Measurements from ENCODE around the gene USB1.
"Not testable (repeated sequence)": the region's sequence is repeated elsewhere in the genome, so short reads cannot be mapped to it uniquely, and the experiment has no call there.

The USB1 gene

DNA sequence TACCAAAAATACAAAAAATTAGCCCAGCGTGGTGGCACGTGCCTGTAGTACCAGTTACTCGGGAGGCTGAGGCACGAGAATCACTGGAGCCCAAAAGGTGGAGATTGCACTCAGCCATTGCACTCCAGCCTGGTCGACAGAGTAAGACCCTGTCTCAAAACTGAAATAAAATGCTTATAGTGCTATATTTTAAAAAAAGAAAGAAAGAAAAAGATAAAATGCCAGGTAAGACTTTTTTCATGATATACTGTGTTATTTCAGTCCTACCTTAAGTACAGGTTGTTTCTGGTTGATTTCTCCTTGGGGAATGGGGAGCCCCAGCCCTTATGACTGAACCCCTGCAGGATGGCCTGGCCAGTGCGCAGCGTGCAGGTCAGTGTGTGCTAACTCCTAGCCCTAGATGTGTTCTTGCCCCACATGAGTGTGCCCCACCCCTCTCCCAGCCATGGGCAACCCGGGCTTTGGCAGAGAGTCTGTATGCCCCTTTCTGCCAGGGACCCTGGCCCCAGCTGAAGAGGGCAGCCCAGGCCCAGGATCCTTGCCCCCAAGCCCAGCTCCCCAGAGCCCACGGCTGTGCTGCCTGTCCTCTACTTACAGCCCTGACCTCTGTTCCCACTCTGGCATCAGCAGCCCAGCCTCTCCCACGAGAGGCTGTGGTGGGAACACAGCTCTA is 31.6 kb upstream of the USB1 start:
- no peak for DNase-seq

DNA sequence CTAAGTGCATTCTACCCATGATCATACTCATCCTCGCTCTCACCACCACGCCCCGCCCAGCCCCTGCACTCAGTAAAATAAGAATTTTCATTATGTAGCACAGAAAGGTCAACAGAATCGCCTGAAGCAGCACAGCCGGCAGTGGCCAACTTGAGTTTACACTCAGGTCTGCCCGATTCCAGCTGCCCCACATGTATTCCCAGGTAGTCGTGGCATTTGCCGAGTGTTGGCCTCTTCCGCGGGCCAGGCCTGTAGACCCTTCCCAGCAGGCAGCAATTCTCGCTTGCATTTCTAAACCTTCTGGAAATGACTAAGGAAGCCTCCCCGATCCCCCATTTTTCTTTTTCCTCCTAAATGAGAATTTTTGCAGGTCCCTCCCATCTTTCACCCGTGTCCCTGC is 30.9 kb upstream of the USB1 start:
- no peak for DNase-seq

GRCh38 chr16:57970970-57971369 is 30.2 kb upstream of the USB1 start, which contains the start of gene CNGB1:
Gene CNGB1, minus strand, starts transcription at chr16:57971128. Its CDS starts 3,842 bp downstream, at chr16:57967286.
- no peak for DNase-seq

GRCh38 chr16:57971848-57972247 is 29.4 kb upstream of the USB1 start:
- no peak for DNase-seq

DNA sequence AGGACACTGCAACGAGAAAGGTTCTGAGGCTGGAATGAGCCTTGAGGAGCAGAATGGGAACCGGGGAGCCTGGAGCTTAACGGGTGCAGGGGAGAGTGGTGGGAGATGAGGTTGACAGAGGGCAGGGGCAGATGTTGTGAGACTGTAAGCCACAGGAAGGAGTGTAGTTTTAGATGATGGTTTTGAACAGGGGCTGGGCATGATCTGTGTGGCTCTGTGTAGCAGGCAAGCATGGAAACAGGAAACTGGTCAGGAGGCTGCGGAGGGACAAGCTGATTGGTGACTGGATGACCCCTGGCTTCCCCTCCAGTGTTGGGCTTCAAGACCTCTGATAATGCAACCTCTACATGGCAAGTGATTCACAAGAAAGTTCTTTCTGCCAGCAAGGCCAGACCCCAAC is 28.9 kb upstream of the USB1 start:
- no peak for DNase-seq

- DNase-seq, result peak in 33 of 51 donors; percentile 10 to 76 (median 38)
Measured at GRCh38 chr16:57976331-57976796, 24.8 kb upstream of the USB1 start.

DNA sequence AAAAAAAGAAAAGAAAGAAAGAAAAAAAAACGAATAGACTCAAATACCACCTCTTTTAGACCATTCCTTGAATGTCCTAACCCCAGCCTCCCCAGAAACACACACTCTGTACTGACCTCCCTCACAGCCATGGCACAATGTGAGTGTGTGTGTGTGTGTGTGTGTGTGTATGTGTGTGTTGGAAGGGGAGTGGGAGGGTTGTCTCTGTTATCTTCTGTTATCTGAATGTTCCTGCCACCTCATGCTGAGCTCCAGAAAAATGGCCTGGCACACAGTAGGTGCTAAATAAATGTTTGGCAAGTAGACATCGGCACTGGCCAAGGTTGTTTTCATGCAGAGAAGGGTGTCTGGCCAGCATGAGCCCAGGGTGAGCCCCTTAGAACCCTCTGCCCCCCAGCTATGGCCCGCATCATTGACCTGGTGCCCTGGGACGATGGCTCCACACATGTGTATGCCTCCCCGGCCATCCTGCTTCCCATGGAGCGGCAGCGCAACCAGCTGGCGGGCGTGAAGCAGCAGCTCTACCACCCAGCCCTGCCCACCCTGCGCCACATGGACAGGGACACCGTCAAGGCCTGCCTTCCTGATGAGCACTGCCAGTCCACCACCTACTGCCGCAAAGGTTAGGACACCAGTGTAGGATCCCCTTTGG is 23.7 kb upstream of the USB1 start:
- no peak for DNase-seq

DNA sequence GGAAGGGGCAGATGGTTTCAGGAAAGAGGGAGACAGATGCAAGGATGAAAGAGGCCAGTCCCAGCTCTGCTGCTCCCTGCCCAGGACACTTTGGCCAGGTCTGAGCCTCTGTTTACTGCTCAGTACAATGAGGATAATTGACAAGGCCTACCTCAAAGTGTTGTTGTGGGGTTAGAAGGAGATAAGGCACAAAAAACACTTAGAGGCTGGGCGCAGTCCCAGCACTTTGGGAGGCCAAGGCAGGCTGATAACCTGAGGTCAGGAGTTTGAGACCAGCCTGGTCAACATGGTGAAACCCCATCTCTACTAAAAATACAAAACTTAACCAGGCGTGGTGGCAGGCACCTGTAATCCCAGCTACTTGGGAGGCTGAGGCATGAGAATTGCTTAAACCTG is 23.1 kb upstream of the USB1 start:
- DNase-seq, result not testable (repeated sequence)

- no peak for DNase-seq
Measured at GRCh38 chr16:57979006-57979585, 22.1 kb upstream of the USB1 start.

- DNase-seq, result no peak
Measured at GRCh38 chr16:57981636-57982035, 19.6 kb upstream of the USB1 start.

- no peak for DNase-seq
Measured at GRCh38 chr16:57982385-57982784, 18.8 kb upstream of the USB1 start.

GRCh38 chr16:57984443-57985203 is 16.6 kb upstream of the USB1 start:
- peak in 35 of 51 donors; percentile 11 to 77 (median 38) for DNase-seq

DNA sequence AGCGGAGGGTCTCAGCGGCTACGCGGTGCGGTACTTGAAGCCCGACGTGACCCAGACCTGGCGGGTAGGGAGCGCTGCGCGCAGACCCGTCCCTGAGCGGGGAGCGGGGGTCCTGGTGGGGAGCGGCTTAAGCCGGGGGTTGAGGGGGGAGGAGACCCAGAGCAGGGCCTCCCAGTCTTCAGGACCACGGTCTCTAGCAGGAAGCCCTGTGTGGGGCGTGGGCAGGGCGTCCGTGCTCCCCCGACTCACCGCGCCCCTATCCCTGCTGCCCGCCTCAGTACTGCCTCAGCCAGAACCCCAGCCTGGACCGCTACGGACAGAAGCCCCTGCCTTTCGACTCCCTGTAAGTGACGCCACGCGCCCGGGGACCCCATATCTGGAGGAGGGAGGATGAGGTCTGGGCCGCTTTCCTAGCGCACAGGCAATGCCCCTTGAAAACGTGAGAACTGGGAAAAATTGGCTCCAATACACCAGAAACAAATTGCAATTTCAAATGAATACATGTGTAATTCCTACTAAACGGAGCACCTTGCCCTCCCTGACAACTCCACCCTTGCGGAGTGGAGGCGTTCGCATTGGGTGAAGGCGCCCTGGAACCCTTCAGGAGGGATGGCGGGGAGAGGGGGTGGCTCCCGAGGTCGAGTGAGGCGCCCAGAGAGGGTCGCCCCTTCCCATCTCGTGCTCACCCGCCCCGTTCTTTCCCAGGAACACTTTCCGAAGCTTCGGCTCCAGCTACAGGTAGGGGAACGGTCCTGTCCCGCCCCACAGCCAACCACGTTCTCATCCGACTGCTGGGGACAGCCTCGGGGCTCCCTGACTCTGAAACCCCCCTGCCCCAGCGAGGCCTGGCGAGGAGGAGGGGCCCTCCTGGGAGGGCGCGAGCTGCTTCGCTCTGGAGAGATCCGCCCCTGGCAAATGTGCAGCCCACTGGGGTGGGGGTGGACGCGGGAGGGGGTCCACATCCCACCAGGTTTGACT is 15.7 kb upstream of the USB1 start:
- no peak for DNase-seq

- no peak for DNase-seq
Measured at GRCh38 chr16:57986196-57986595, 15.0 kb upstream of the USB1 start.

DNA sequence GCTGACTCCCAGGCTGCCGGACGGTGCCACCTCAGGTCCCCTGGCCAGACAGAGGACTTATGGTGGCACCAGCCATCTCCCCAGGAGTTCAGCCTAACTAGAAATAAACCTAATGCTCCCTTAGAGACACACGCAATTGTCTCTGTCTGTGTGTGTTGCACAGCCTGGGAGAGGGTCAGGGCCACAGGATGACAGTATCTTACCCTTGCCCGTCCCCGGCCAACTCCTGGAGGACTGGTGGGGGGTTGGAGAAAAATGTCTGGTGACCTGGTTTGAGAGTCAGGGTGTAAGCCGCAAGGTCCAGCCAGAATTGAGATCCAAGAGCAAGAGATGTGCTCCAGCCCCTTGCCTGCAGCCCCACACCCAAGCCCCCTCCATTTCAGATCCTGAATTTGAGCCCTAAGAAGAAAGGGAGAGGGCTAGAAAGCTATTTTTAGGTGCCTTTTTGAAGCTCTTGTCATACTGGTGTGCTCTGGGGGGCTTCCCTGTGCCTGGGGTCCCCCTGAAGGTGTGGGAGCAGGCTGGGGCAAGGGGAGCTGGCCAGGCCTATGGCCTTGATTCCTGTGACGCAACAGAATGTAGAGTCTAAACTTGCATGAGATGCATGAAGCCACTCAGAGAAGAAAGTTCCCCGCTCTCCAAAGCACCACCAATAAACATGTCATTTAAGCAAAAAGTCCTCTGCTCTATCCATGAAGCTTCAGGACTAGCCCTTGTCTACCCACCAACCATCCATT is 13.6 kb upstream of the USB1 start:
- DNase-seq, result no peak

GRCh38 chr16:57988929-57989328 is 12.3 kb upstream of the USB1 start:
- peak in 12 of 51 donors; percentile 4 to 58 (median 31) for DNase-seq

DNA sequence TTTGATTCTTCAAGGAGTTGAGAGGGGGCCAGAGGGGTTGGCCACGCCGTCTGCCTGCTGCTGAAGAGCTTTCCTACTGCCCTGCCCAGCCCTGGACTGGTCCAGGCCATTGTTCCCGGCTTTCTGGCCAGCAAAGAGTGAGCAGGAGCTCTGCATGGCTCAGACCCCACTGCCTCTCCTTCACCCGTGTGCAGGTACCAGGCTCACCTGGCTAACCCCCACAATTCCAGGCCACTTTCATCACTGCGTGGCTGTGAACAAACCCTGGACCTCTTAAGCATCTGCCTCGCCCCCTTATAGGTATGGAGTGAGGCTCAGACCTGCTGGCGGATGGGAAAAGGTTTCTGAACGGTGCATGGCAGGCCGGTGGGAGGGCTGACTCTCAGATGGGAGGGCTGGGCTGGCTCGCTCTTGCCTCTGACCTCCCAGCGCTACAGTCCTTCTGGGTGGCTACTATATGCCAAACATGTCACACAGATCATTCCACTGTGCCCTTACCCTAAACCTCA is 9.6 kb upstream of the USB1 start:
- no peak for DNase-seq

GRCh38 chr16:57992084-57992483 is 9.1 kb upstream of the USB1 start:
- DNase-seq, result no peak

GRCh38 chr16:57993438-57993837 is 7.8 kb upstream of the USB1 start:
- DNase-seq, result no peak

DNA sequence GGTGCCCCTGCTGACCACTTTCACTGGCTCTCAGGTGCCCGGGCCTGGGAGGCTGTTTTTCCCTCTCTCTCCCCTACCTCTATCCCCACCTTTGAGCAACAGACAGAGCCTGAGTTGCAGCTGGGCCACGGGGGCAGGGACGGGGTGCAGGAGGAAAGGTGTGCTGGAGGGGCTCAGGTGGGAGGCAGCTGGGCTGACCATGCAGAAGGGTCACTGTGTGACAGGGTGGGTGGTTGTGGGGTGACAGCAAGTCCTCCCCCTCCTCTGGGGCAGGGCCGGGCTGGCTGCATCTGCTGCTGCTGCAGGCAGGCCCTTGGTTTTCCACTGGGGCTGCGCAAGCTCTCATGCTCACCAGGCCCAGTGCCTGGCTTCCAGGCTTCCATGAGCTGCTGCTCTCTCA is 7.3 kb upstream of the USB1 start:
- no peak for DNase-seq
